Endothelial cell of umbilical vein (primary cell): ENCODE data around the gene NEK7. TPM values are rescaled to one million over a fixed set of nuclear protein-coding genes. Genes with fewer than 3 reads are reported as not detected.

Source experiments
- BruUV-seq: library from RNA; stranded (reverse); fragments of 400-500 nt; replicated peaks from 2 replicates; lab custom pipeline; 2021; lab: Mats Ljungman, UMichigan
- CTCF ChIA-PET: fragments of 300-600, 350-600 bp; sonication (Branson Sonifier 250); formaldehyde crosslinking; loops from one replicate; lab custom pipeline; 2021; ENCODE audit warnings: antibody characterized with exemption, inconsistent platforms; lab: Charles Lee
- POLR2A ChIA-PET: fragments of 300-600, 350-600 bp; sonication (Branson Sonifier 250); formaldehyde crosslinking; loops from one replicate; lab custom pipeline; 2021; ENCODE audit warnings: antibody characterized with exemption, inconsistent platforms; lab: Charles Lee
- DNase-seq: peaks from one replicate; pipeline ENCODE4 v3.0.0-alpha.2; 2011; ENCODE audit warnings: low read depth, low spot score
- FAIRE-seq: peaks from 2 replicates; lab custom pipeline; 2011; peaks lifted over from hg19 to GRCh38; lab: Jason Lieb, UNC
- H2AFZ ChIP-seq: 2 replicates; pipeline ENCODE4 v1.6.0; 2012; ENCODE audit warnings: low read depth, low read length, control low read depth, inconsistent platforms
- H3K27ac ChIP-seq: 2 replicates; pipeline ENCODE4 v1.5.1; 2011; ENCODE audit warnings: low read depth, mild to moderate bottlenecking, control low read depth, low read length, moderate library complexity; ENCODE audit not compliant: insufficient read depth
- H3K27me3 ChIP-seq, 2 experiments: 2 replicates each; pipeline versions ENCODE4 v1.6.0 to v1.6.1; 2011; ENCODE audit warnings: low read length in 2 of 2, mixed read lengths in 1 of 2; ENCODE audit not compliant: control insufficient read depth in 2 of 2, insufficient read depth in 2 of 2
- H3K36me3 ChIP-seq, 2 experiments: 2 replicates in 1 of 2; 3 replicates in 1 of 2; pipeline ENCODE4 v1.5.1; 2011; ENCODE audit warnings: low read length in 2 of 2, mild to moderate bottlenecking in 1 of 2, moderate library complexity in 1 of 2; ENCODE audit not compliant: control insufficient read depth in 2 of 2, insufficient read depth in 2 of 2; ENCODE audit errors: extremely low read depth in 1 of 2
- H3K4me1 ChIP-seq: 3 replicates; pipeline ENCODE4 v1.5.1; 2011; ENCODE audit warnings: mild to moderate bottlenecking, low read length; ENCODE audit not compliant: control insufficient read depth, insufficient read depth; ENCODE audit errors: extremely low read depth
- H3K4me2 ChIP-seq: 2 replicates; pipeline ENCODE4 v1.6.1; 2011; ENCODE audit warnings: low read length, control low read depth, mixed read lengths; ENCODE audit not compliant: insufficient read depth
- H3K4me3 ChIP-seq, 3 experiments: fragments of 200-600 bp in 1 of 3; sonication (generic), shearing (Covaris generic) in 1 of 3; replicated peaks in 1 of 3; 2 replicates each; pipeline ENCODE4 v1.5.1; 2011 to 2016; ENCODE audit warnings: control low read depth in 3 of 3, low read length in 3 of 3, mild to moderate bottlenecking in 2 of 3, inconsistent platforms in 1 of 3, low read depth in 1 of 3, moderate library complexity in 1 of 3; ENCODE audit not compliant: insufficient read depth in 1 of 3
- H3K79me2 ChIP-seq: 2 replicates; pipeline ENCODE4 v1.6.0; 2012; ENCODE audit warnings: low read length, inconsistent platforms; ENCODE audit not compliant: control insufficient read depth, insufficient read depth
- H3K9ac ChIP-seq: replicated peaks from 2 replicates; pipeline ENCODE3; 2011; ENCODE audit warnings: low read length, control low read depth; ENCODE audit not compliant: insufficient read depth; ENCODE audit errors: extremely low read depth
- H3K9me1 ChIP-seq: replicated peaks from 3 replicates; pipeline ENCODE4 v1.6.0; 2011; ENCODE audit warnings: mild to moderate bottlenecking, low read length; ENCODE audit not compliant: control insufficient read depth, insufficient read depth; ENCODE audit errors: extremely low read depth
- H3K9me3 ChIP-seq: replicated peaks from 2 replicates; pipeline ENCODE4 v1.5.1; 2012; ENCODE audit warnings: low read length, inconsistent platforms; ENCODE audit not compliant: control insufficient read depth, insufficient read depth
- H4K20me1 ChIP-seq: replicated peaks from 2 replicates; pipeline ENCODE3; 2011; ENCODE audit warnings: mild to moderate bottlenecking, low read length; ENCODE audit not compliant: control insufficient read depth, insufficient read depth; ENCODE audit errors: extremely low read depth
- CTCF ChIP-seq, 2 donors: IDR thresholded peaks; 1 replicate in 1 of 2; 2 replicates in 1 of 2; pipeline ENCODE4 v1.5.1; 2011; ENCODE audit warnings: low read length in 2 of 2, mild to moderate bottlenecking in 2 of 2, moderate library complexity in 2 of 2, control low read depth in 1 of 2, inconsistent platforms in 1 of 2, low read depth in 1 of 2; ENCODE audit not compliant: insufficient read depth in 1 of 2; ENCODE audit errors: extremely low read depth in 1 of 2
- EZH2 ChIP-seq: IDR thresholded peaks from 2 replicates; pipeline ENCODE4 v1.6.1; 2012; ENCODE audit warnings: borderline replicate concordance, low read depth, mild to moderate bottlenecking, moderate library complexity, low read length, inconsistent platforms; ENCODE audit not compliant: severe bottlenecking
- FOS ChIP-seq: IDR thresholded peaks from 2 replicates; pipeline ENCODE4 v1.6.1; 2011; ENCODE audit warnings: mild to moderate bottlenecking, low read length, moderate library complexity, borderline replicate concordance; ENCODE audit not compliant: insufficient read depth
- GATA2 ChIP-seq: IDR thresholded peaks from 2 replicates; pipeline ENCODE4 v1.7.0; 2011; ENCODE audit warnings: low read depth, mild to moderate bottlenecking, moderate library complexity, mixed read lengths, low read length; ENCODE audit not compliant: insufficient read length, insufficient read depth
- JUN ChIP-seq: IDR thresholded peaks from 2 replicates; pipeline ENCODE4 v1.6.1; 2011; ENCODE audit warnings: borderline replicate concordance, low read depth; ENCODE audit not compliant: insufficient read length, insufficient read depth
- MYC ChIP-seq: IDR thresholded peaks from one replicate; pipeline ENCODE4 v1.6.1; 2011; ENCODE audit warnings: mild to moderate bottlenecking, low read depth, low read length
- POLR2A ChIP-seq: IDR thresholded peaks from 2 replicates; pipeline ENCODE4 v1.6.1; 2012; ENCODE audit warnings: low read depth, mild to moderate bottlenecking, control low read depth, low read length
- POLR2AphosphoS5 ChIP-seq: IDR thresholded peaks from 2 replicates; pipeline ENCODE4 v1.6.1; 2012; ENCODE audit warnings: low read depth, mild to moderate bottlenecking, control low read depth, low read length, moderate library complexity; ENCODE audit not compliant: insufficient read depth
- dilution Hi-C: fragments of 300-500 bp; cut with MboI; formaldehyde crosslinking; loops from one replicate; pipeline ENCODE4 v1.15.0; 2019; ENCODE audit warnings: low sequenced_read_pairs; ENCODE audit not compliant: extremely low pct_ligation_motif_present
- intact Hi-C: fragments of 100-400 bp; cut with micrococcal nuclease; formaldehyde crosslinking; loops from one replicate; pipeline ENCODE4 v1.10.0; 2022
- polyA plus RNA-seq, 4 experiments: library from polyadenylated mRNA; depleted of rRNA in 3 of 4; stranded (reverse) in 3 of 4; unstranded in 1 of 4; fragments of >200 nt; gene quantifications; 2 replicates each; pipeline versions ENCODE4 v1.2.1 to v1.2.3, GENCODE V29; 2011 to 2012; ENCODE audit warnings: missing spikeins in 1 of 4
- total RNA-seq: library from RNA; stranded (reverse); gene quantifications from 2 replicates; pipeline ENCODE4 v1.2.3, GENCODE V29; 2021
- TF ChIP-seq, protein P1 (sequence below): IDR thresholded peaks from 2 replicates; pipeline ENCODE4 v1.6.1; 2011; ENCODE audit not compliant: insufficient read depth, insufficient read length

Gene NEK7
- total and polyA plus RNA-seq, 2 donors (not counting 3 experiments of a cell fraction or from before 2014, with no cell fraction given): 22.6 to 45.7 TPM

DNA sequence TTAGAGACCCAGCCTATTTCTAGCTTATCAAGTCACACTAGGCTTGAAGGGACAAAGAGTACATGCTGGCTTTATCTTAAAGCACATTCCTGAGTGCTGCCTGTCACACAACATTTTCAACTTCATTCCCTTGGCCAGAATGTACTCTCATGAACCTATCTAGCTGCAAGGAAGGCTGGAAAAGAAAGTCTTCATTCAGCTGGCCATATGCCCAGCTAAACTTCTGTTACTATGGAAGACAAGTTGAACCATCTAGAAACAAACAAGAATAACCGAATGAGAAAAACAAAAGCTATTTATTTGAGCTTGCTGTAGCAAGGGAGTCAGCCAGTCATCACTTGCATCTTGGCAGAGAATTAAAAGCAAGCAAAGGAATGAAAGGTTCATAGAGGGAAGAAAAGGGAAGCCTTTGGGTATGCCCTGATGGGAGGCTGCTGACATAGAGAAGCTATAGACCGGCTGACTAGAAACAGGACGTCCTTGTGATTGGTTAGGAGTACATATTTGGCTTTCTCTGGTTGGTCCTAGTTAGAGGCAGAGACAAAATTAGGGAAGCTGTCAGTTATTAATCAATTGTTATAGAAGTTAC is 108.4 kb downstream of the NEK7 start:
- no peaks in the 10 kb centered on the region for H3K9me3 ChIP-seq
- H3K79me2 ChIP-seq: peaks cover 11% of the 10 kb centered on the region
- FAIRE-seq (no peak), DNase-seq (peak; percentile 61)
- intact Hi-C loops (loop anchor here (5.0 kb wide), 2 partner anchors 178 to 348 kb away; partner anchors contain the start of gene LHX9), dilution Hi-C loops (no loop called here)
- H3K27ac ChIP-seq: no peak overlapping the region
- H3K9me1 ChIP-seq: no peaks in the 10 kb centered on the region
- no peak overlapping the region for H2AFZ ChIP-seq
- no peak overlapping the region for H3K4me2 ChIP-seq
- H3K27me3 ChIP-seq: no peaks in the 10 kb centered on the region
- no peak overlapping the region for H3K9ac ChIP-seq
- CTCF ChIA-PET: interaction anchor here (0.8 to 1.6 kb wide), 7 partner anchors 11 to 109 kb away, joined by 3 to 12 read pairs (median 4); partner anchors contain the start of gene NEK7
- no peak overlapping the region for H3K4me3 ChIP-seq
- POLR2A ChIA-PET: interaction anchor here (0.6 kb wide), 1 partner anchor 110 kb away, joined by 3 read pairs; no protein-coding TSS in a partner anchor
- H3K36me3 ChIP-seq: no peaks in the 10 kb centered on the region
- H3K4me1 ChIP-seq: peaks cover 42% of the 10 kb centered on the region
- no TSS peak for BruUV-seq
- no peaks in the 10 kb centered on the region for H4K20me1 ChIP-seq
- TF ChIP-seq POLR2A (no peak), JUN (no peak), FOS (no peak), POLR2AphosphoS5 (no peak), MYC (no peak)

DNA sequence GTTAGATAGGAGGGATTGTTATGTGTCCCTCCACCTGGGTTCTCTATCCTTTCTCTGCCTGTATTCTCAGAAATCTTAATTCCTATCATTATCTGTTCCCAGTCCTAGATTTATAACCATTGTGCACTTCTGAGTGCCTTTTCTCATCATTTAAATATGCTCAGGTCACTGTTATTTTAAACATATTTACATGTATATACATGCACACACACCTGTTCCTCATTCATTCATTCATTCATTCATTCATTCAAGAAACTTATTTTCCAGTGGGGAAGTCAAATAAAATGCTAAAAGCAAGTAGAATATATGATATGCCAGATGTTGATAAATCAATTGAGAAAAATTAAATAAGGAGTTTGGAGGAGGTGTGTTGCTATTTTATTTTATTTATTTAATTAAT is 110.3 kb downstream of the NEK7 start:
- no peak for DNase-seq
- Histone ChIP-seq H3K4me2 (no peak overlapping the region), H3K9me1 (no peaks in the 10 kb centered on the region), H2AFZ (no peak overlapping the region), H3K27ac (no peak overlapping the region), H3K4me3 (no peak overlapping the region), H3K9me3 (no peaks in the 10 kb centered on the region), H3K79me2 (peaks cover 19% of the 10 kb centered on the region), H3K9ac (no peak overlapping the region), H3K4me1 (peaks cover 59% of the 10 kb centered on the region), H4K20me1 (no peaks in the 10 kb centered on the region), H3K27me3 (no peaks in the 10 kb centered on the region), H3K36me3 (no peaks in the 10 kb centered on the region)
- no peak for FAIRE-seq
- POLR2A ChIA-PET: no interaction called here
- TF ChIP-seq, protein P1, sequence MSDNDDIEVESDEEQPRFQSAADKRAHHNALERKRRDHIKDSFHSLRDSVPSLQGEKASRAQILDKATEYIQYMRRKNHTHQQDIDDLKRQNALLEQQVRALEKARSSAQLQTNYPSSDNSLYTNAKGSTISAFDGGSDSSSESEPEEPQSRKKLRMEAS: no peak
- TF ChIP-seq POLR2AphosphoS5 (no peak), MYC (no peak), FOS (no peak), EZH2 (no peak), CTCF (IDR thresholded peaks at IDR 0.05; ENCODE audit: extremely low read depth in 1 of 2, insufficient read depth in 1 of 2, low read depth in 1 of 2, low read length in 2 of 2) (no peak), JUN (no peak), POLR2A (no peak), GATA2 (no peak)
- intact Hi-C loops (loop anchor here (5.0 kb wide), 2 partner anchors 180 to 350 kb away; partner anchors contain the start of gene LHX9), dilution Hi-C loops (no loop called here)
- no TSS peak for BruUV-seq
- CTCF ChIA-PET: no interaction called here
